HEK293 (cell line): ENCODE data around the gene NECAP2.

Source experiments
- HOXC10 ChIP-seq: sonication (generic); formaldehyde crosslinking; IDR thresholded peaks from 2 replicates; pipeline ENCODE4 v1.8.1; 2023; ENCODE audit warnings: mild to moderate bottlenecking, missing genetic modification reagents
- REPIN1 ChIP-seq: fragments of 450-650 bp; formaldehyde crosslinking; IDR thresholded peaks from 2 replicates; pipeline ENCODE4 v1.5.1; 2017; ENCODE audit warnings: missing biosample characterization, missing genetic modification characterization, low read depth
- YY1 ChIP-seq: fragments of 450-650 bp; formaldehyde crosslinking; IDR thresholded peaks from 2 replicates; pipeline ENCODE4 v1.5.1; 2018; ENCODE audit warnings: missing biosample characterization, missing genetic modification characterization
- ZNF214 ChIP-seq: fragments of 450-650 bp; formaldehyde crosslinking; IDR thresholded peaks from 2 replicates; pipeline ENCODE4 v1.5.1; 2017; ENCODE audit warnings: missing biosample characterization, mild to moderate bottlenecking, missing genetic modification characterization, borderline replicate concordance
- ZNF239 ChIP-seq: fragments of 450-650 bp; formaldehyde crosslinking; IDR thresholded peaks from 2 replicates; pipeline ENCODE4 v1.5.1; 2016; ENCODE audit warnings: missing biosample characterization, missing genetic modification characterization
- ZXDB ChIP-seq: fragments of 450-650 bp; formaldehyde crosslinking; IDR thresholded peaks from 2 replicates; pipeline ENCODE4 v1.5.1; 2016; ENCODE audit warnings: missing biosample characterization, missing genetic modification characterization
- TF ChIP-seq, protein P1 (sequence below): fragments of 450-650 bp; formaldehyde crosslinking; IDR thresholded peaks from 2 replicates; pipeline ENCODE4 v1.5.1; 2016; ENCODE audit warnings: missing biosample characterization, missing genetic modification characterization
- TF ChIP-seq, protein P2 (sequence below): fragments of 450-650 bp; formaldehyde crosslinking; IDR thresholded peaks from 2 replicates; pipeline ENCODE4 v1.5.1; 2016; ENCODE audit warnings: missing biosample characterization, missing genetic modification characterization
- TF ChIP-seq, protein P3 (sequence below): fragments of 450-650 bp; formaldehyde crosslinking; IDR thresholded peaks from 2 replicates; pipeline ENCODE4 v1.5.1; 2016; ENCODE audit warnings: missing biosample characterization, missing genetic modification characterization
- TF ChIP-seq, protein P4 (sequence below): IDR thresholded peaks from 2 replicates; pipeline ENCODE4 v1.6.1; 2011; ENCODE audit warnings: mild to moderate bottlenecking, low read depth, low read length, borderline replicate concordance

DNA sequence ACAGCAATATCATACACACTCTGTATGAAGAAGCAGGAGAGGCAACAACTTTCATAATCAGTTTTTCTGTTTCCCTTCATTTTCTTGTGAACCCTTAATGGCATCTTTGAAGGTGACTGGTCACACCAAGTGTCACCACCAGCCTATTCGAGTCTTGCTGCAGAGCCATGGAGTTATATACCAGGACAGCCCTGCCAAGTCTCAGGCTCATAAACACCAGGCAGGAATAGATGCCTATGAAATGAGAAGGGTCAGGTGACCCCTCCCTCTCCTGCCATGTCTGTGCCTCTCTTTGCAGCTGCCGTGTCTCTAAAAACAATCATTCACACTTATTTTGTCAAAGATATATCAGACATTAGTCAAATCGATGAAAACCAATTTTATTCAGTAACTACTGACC lies 28.0 kb downstream of the NECAP2 start:
- TF ChIP-seq, protein P1, sequence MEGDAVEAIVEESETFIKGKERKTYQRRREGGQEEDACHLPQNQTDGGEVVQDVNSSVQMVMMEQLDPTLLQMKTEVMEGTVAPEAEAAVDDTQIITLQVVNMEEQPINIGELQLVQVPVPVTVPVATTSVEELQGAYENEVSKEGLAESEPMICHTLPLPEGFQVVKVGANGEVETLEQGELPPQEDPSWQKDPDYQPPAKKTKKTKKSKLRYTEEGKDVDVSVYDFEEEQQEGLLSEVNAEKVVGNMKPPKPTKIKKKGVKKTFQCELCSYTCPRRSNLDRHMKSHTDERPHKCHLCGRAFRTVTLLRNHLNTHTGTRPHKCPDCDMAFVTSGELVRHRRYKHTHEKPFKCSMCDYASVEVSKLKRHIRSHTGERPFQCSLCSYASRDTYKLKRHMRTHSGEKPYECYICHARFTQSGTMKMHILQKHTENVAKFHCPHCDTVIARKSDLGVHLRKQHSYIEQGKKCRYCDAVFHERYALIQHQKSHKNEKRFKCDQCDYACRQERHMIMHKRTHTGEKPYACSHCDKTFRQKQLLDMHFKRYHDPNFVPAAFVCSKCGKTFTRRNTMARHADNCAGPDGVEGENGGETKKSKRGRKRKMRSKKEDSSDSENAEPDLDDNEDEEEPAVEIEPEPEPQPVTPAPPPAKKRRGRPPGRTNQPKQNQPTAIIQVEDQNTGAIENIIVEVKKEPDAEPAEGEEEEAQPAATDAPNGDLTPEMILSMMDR = no peak
- TF ChIP-seq, protein P2, sequence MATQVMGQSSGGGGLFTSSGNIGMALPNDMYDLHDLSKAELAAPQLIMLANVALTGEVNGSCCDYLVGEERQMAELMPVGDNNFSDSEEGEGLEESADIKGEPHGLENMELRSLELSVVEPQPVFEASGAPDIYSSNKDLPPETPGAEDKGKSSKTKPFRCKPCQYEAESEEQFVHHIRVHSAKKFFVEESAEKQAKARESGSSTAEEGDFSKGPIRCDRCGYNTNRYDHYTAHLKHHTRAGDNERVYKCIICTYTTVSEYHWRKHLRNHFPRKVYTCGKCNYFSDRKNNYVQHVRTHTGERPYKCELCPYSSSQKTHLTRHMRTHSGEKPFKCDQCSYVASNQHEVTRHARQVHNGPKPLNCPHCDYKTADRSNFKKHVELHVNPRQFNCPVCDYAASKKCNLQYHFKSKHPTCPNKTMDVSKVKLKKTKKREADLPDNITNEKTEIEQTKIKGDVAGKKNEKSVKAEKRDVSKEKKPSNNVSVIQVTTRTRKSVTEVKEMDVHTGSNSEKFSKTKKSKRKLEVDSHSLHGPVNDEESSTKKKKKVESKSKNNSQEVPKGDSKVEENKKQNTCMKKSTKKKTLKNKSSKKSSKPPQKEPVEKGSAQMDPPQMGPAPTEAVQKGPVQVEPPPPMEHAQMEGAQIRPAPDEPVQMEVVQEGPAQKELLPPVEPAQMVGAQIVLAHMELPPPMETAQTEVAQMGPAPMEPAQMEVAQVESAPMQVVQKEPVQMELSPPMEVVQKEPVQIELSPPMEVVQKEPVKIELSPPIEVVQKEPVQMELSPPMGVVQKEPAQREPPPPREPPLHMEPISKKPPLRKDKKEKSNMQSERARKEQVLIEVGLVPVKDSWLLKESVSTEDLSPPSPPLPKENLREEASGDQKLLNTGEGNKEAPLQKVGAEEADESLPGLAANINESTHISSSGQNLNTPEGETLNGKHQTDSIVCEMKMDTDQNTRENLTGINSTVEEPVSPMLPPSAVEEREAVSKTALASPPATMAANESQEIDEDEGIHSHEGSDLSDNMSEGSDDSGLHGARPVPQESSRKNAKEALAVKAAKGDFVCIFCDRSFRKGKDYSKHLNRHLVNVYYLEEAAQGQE = no peak
- TF ChIP-seq HOXC10 (CRISPR knock-in tag) (no peak), ZXDB (tag by site-specific recombination) (no peak), YY1 (no peak), ZNF214 (tag by site-specific recombination) (no peak), REPIN1 (tag by site-specific recombination) (no peak), ZNF239 (tag by site-specific recombination) (no peak)
- TF ChIP-seq, protein P3, sequence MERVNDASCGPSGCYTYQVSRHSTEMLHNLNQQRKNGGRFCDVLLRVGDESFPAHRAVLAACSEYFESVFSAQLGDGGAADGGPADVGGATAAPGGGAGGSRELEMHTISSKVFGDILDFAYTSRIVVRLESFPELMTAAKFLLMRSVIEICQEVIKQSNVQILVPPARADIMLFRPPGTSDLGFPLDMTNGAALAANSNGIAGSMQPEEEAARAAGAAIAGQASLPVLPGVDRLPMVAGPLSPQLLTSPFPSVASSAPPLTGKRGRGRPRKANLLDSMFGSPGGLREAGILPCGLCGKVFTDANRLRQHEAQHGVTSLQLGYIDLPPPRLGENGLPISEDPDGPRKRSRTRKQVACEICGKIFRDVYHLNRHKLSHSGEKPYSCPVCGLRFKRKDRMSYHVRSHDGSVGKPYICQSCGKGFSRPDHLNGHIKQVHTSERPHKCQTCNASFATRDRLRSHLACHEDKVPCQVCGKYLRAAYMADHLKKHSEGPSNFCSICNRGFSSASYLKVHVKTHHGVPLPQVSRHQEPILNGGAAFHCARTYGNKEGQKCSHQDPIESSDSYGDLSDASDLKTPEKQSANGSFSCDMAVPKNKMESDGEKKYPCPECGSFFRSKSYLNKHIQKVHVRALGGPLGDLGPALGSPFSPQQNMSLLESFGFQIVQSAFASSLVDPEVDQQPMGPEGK = no peak
- TF ChIP-seq, protein P4, sequence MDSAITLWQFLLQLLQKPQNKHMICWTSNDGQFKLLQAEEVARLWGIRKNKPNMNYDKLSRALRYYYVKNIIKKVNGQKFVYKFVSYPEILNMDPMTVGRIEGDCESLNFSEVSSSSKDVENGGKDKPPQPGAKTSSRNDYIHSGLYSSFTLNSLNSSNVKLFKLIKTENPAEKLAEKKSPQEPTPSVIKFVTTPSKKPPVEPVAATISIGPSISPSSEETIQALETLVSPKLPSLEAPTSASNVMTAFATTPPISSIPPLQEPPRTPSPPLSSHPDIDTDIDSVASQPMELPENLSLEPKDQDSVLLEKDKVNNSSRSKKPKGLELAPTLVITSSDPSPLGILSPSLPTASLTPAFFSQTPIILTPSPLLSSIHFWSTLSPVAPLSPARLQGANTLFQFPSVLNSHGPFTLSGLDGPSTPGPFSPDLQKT = no peak
